Loucy (cell line): ENCODE measurements around the gene BUB1.
"Not testable (repeated sequence)": the region's sequence is repeated elsewhere in the genome, so short reads cannot be mapped to it uniquely, and the experiment has no call there.

Experiments
- H2AFZ ChIP-seq: fragments of 200-600 bp; sonication (generic); 2 replicates; pipeline ENCODE4 v1.6.0; 2016; ENCODE audit warnings: antibody characterized with exemption, mild to moderate bottlenecking, low read length, moderate library complexity
- H3F3A ChIP-seq: fragments of 200-600 bp; 2 replicates; pipeline ENCODE4 v1.6.0; 2016; ENCODE audit warnings: antibody characterized with exemption, low read depth, mild to moderate bottlenecking
- H3K27me3 ChIP-seq: fragments of 200-600 bp; sonication (generic); 2 replicates; pipeline ENCODE4 v1.6.1; 2014; ENCODE audit warnings: low read length, mild to moderate bottlenecking; ENCODE audit not compliant: insufficient read depth, poor library complexity, severe bottlenecking
- H3K36me3 ChIP-seq: fragments of 200-600 bp; sonication (generic); 2 replicates; pipeline ENCODE4 v1.6.1; 2016; ENCODE audit warnings: low read length; ENCODE audit not compliant: insufficient read depth
- H3K4me1 ChIP-seq: fragments of 200-600 bp; sonication (generic); 2 replicates; pipeline ENCODE4 v1.5.1; 2014; ENCODE audit warnings: low read length, mild to moderate bottlenecking; ENCODE audit not compliant: insufficient read depth, poor library complexity, severe bottlenecking
- H3K4me2 ChIP-seq: fragments of 200-600 bp; sonication (generic); 2 replicates; pipeline ENCODE4 v1.6.0; 2014; ENCODE audit warnings: antibody characterized with exemption, low read length, low read depth, mild to moderate bottlenecking; ENCODE audit not compliant: poor library complexity, severe bottlenecking
- H3K4me3 ChIP-seq: fragments of 200-600 bp; sonication (generic); 2 replicates; pipeline ENCODE4 v1.5.1; 2014; ENCODE audit warnings: low read length, mild to moderate bottlenecking, mixed read lengths; ENCODE audit not compliant: poor library complexity, severe bottlenecking
- H3K79me2 ChIP-seq: fragments of 200-600 bp; sonication (generic); 2 replicates; pipeline ENCODE4 v1.6.1; 2014; ENCODE audit warnings: low read length; ENCODE audit not compliant: insufficient read depth
- H3K9ac ChIP-seq: fragments of 200-600 bp; sonication (generic); 2 replicates; pipeline ENCODE4 v1.6.0; 2014; ENCODE audit warnings: mild to moderate bottlenecking, low read depth, low read length, moderate library complexity; ENCODE audit not compliant: poor library complexity, severe bottlenecking
- H3K9me2 ChIP-seq: fragments of 200-600 bp; sonication (generic); replicated peaks from 2 replicates; pipeline ENCODE4 v1.6.1; 2016; ENCODE audit warnings: low read depth, low read length, mixed read lengths
- H3K9me3 ChIP-seq: fragments of 200-600 bp; sonication (generic); 2 replicates; pipeline ENCODE4 v1.6.1; 2014; ENCODE audit warnings: mild to moderate bottlenecking, antibody characterized with exemption, low read length, low read depth; ENCODE audit not compliant: insufficient read depth
- H4K20me1 ChIP-seq: fragments of 200-600 bp; sonication (generic); 2 replicates; pipeline ENCODE4 v1.6.0; 2014; ENCODE audit warnings: antibody characterized with exemption, low read length, mild to moderate bottlenecking; ENCODE audit not compliant: insufficient read depth, poor library complexity, severe bottlenecking

Gene BUB1

DNA sequence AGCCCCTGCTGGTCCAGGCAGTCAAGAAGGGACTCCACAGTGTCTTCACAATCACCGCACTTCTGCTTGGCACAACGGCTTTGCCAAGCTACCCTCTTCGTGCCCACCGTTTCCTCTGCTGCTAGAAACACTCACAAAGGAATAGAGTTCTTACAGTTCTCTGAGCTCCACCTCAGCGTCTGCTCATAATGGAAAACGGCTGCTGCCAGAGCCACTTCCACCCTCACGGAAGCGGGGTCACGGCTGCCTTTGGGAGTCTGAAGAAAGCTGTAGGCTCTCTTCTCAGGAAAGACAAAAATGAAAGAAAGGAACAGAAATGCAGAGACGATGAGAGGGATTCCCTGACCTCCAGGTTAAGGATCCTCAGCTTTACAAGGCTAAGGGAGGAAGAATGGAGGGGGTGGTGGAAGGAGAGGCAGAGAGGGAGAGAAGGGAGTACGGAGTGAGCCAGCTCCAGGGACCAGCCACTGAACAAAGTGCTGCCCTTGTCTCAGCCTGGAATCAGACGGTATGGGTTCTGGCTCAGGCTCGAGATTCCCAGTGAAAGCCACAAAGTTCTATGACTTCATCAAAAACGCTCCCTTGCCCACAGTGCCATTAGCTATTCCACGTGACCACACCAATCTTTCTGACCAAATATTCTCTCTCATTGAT, 88.1 kb downstream of the BUB1 start:
- not testable (repeated sequence) for H3K4me2 ChIP-seq, H3K36me3 ChIP-seq, H4K20me1 ChIP-seq, H3K9me3 ChIP-seq, H2AFZ ChIP-seq, H3K9me2 ChIP-seq, H3K9ac ChIP-seq, H3F3A ChIP-seq, H3K4me3 ChIP-seq, H3K4me1 ChIP-seq, H3K27me3 ChIP-seq, H3K79me2 ChIP-seq

DNA sequence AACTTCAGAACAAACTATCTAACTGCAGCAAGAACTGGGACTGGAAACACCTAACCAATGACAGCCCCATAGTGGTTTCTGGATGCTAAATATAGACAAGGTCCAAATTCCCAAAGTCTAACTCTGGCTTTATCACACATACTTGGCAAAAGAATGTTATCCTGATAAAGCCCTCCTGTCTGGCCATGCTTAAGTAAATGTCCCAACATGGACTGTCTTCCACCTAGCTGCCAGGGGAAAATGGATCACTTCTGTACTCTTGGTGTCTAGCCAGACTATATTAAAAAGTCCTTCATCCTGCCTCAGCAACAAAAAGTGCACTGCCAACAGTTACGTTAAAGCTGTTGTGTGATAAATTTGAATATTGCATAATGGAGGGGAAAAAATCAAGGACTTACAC, 89.3 kb downstream of the BUB1 start:
- not testable (repeated sequence) for H3K4me1 ChIP-seq, H3K9ac ChIP-seq, H3K27me3 ChIP-seq, H3K9me3 ChIP-seq, H3K4me3 ChIP-seq, H2AFZ ChIP-seq, H3K4me2 ChIP-seq, H3F3A ChIP-seq, H3K9me2 ChIP-seq, H3K79me2 ChIP-seq, H4K20me1 ChIP-seq, H3K36me3 ChIP-seq
